Measurements from ENCODE around the gene SCTR.

Gene SCTR

GRCh38 chr2:119436993-119437772, 87.1 kb downstream of the SCTR start:
- TF ChIP-seq CTCF (IDR thresholded peaks at IDR 0.05; ENCODE audit: low read depth, low read length) = no peak
- no peak for TF ChIP-seq EZH2phosphoT487 (IDR thresholded peaks at IDR 0.05; ENCODE audit: low read depth)
- Histone ChIP-seq H3K79me2 (ENCODE audit: low read length) (no peaks in the 10 kb centered on the region), H3K27me3 (ENCODE audit: low read depth, low read length) (peaks cover 56% of the 10 kb centered on the region), H3K4me3 (ENCODE audit: low read length) (no peak overlapping the region), H3K4me2 (ENCODE audit: low read length) (no peak overlapping the region), H3K27ac (ENCODE audit: low read length) (no peak overlapping the region), H3K4me1 (ENCODE audit: low read length) (0 out of 2 replicates have a peak, but pooled peaks cover under 1% of the 10 kb centered on the region), H3K9me3 (ENCODE audit: insufficient read depth, low read length) (no peaks in the 10 kb centered on the region), H3K36me3 (replicated peaks; ENCODE audit: low read depth, low read length) (no peaks in the 10 kb centered on the region), H2AFZ (ENCODE audit: low read depth, low read length) (no peak overlapping the region), H3K9ac (ENCODE audit: low read length) (no peak overlapping the region), H4K20me1 (ENCODE audit: insufficient read depth, low read length) (no peaks in the 10 kb centered on the region)

GRCh38 chr2:119435953-119436297, 88.4 kb downstream of the SCTR start:
- no peaks in the 10 kb centered on the region for H3K9me3 ChIP-seq (ENCODE audit: insufficient read depth, low read length)
- no peak overlapping the region for H3K4me2 ChIP-seq (ENCODE audit: low read length)
- H3K36me3 ChIP-seq (replicated peaks; ENCODE audit: low read depth, low read length) = no peaks in the 10 kb centered on the region
- no peaks in the 10 kb centered on the region for H3K79me2 ChIP-seq (ENCODE audit: low read length)
- no peaks in the 10 kb centered on the region for H4K20me1 ChIP-seq (ENCODE audit: insufficient read depth, low read length)
- no peak overlapping the region for H3K4me3 ChIP-seq (ENCODE audit: low read length)
- no peak overlapping the region for H3K27ac ChIP-seq (ENCODE audit: low read length)
- peaks cover 63% of the 10 kb centered on the region for H3K27me3 ChIP-seq (ENCODE audit: low read depth, low read length)
- H3K9ac ChIP-seq (ENCODE audit: low read length) = no peak overlapping the region
- H2AFZ ChIP-seq (ENCODE audit: low read depth, low read length) = no peak overlapping the region
- H3K4me1 ChIP-seq (ENCODE audit: low read length) = peaks cover 9% of the 10 kb centered on the region
- TF ChIP-seq CTCF (IDR thresholded peaks at IDR 0.05; ENCODE audit: low read depth, low read length) = no peak
- TF ChIP-seq EZH2phosphoT487 (IDR thresholded peaks at IDR 0.05; ENCODE audit: low read depth) = no peak

- Histone ChIP-seq H3K27ac (ENCODE audit: low read length) (no peak overlapping the region), H3K27me3 (ENCODE audit: low read depth, low read length) (peaks cover 69% of the 10 kb centered on the region), H3K4me3 (ENCODE audit: low read length) (no peak overlapping the region), H3K9ac (ENCODE audit: low read length) (no peak overlapping the region), H3K36me3 (replicated peaks; ENCODE audit: low read depth, low read length) (no peaks in the 10 kb centered on the region), H3K9me3 (ENCODE audit: insufficient read depth, low read length) (no peaks in the 10 kb centered on the region), H3K4me1 (ENCODE audit: low read length) (peaks cover 15% of the 10 kb centered on the region), H3K4me2 (ENCODE audit: low read length) (no peak overlapping the region), H2AFZ (ENCODE audit: low read depth, low read length) (no peak overlapping the region), H3K79me2 (ENCODE audit: low read length) (no peaks in the 10 kb centered on the region), H4K20me1 (ENCODE audit: insufficient read depth, low read length) (no peaks in the 10 kb centered on the region)
- TF ChIP-seq CTCF (IDR thresholded peaks at IDR 0.05; ENCODE audit: low read depth, low read length) (no peak), EZH2phosphoT487 (IDR thresholded peaks at IDR 0.05; ENCODE audit: low read depth) (no peak)
These were observed 89.0 kb downstream of the SCTR start for GRCh38 chr2:119435081-119435952.

- H3K4me3 ChIP-seq (ENCODE audit: low read length) = no peak overlapping the region
- H3K4me2 ChIP-seq (ENCODE audit: low read length) = no peak overlapping the region
- no peaks in the 10 kb centered on the region for H3K36me3 ChIP-seq (replicated peaks; ENCODE audit: low read depth, low read length)
- peaks cover 69% of the 10 kb centered on the region for H3K27me3 ChIP-seq (ENCODE audit: low read depth, low read length)
- no peaks in the 10 kb centered on the region for H3K79me2 ChIP-seq (ENCODE audit: low read length)
- H2AFZ ChIP-seq (ENCODE audit: low read depth, low read length) = no peak overlapping the region
- H4K20me1 ChIP-seq (ENCODE audit: insufficient read depth, low read length) = no peaks in the 10 kb centered on the region
- peaks cover 21% of the 10 kb centered on the region for H3K4me1 ChIP-seq (ENCODE audit: low read length)
- no peaks in the 10 kb centered on the region for H3K9me3 ChIP-seq (ENCODE audit: insufficient read depth, low read length)
- TF ChIP-seq CTCF (IDR thresholded peaks at IDR 0.05; ENCODE audit: low read depth, low read length) (no peak), EZH2phosphoT487 (IDR thresholded peaks at IDR 0.05; ENCODE audit: low read depth) (no peak)
- no peak overlapping the region for H3K27ac ChIP-seq (ENCODE audit: low read length)
- H3K9ac ChIP-seq (ENCODE audit: low read length) = no peak overlapping the region
These were observed 89.6 kb downstream of the SCTR start for GRCh38 chr2:119434664-119435063.
